ENCODE data around the gene ADAMTS5. TPM values are rescaled to one million over a fixed set of nuclear protein-coding genes. Genes with fewer than 3 reads are reported as not detected.

Gene ADAMTS5
- total RNA-seq, 1 experiment from 2014 or later = 0.05 TPM

- no peak overlapping the region for H3K4me3 ChIP-seq (ENCODE audit: low read depth in 2 of 2, low read length in 2 of 2)
- POLR2A ChIA-PET = no interaction called here
- CTCF ChIA-PET = no interaction called here
- H3K27ac ChIP-seq (ENCODE audit: low read length) = no peak overlapping the region
- no peaks in the 10 kb centered on the region for H3K27me3 ChIP-seq (ENCODE audit: control insufficient read depth, insufficient read depth, low read length)
- DNase-seq (ENCODE audit: low read depth, low spot score) = no peak
- ATAC-seq = no peak
- intact Hi-C loops (cut with micrococcal nuclease; ENCODE audit: unreplicated experiment) = no loop called here
- H3K9me3 ChIP-seq (ENCODE audit: control insufficient read depth, insufficient read depth, low read depth, low read length) = no peaks in the 10 kb centered on the region
- H3K4me1 ChIP-seq (ENCODE audit: control insufficient read depth, insufficient read depth, low read length) = no peaks in the 10 kb centered on the region
- BruUV-seq (replicated peaks) = no TSS peak
- in situ Hi-C loops (cut with HindIII; ENCODE audit: low pct_unique_long_range_greater_than_20kb, low sequenced_read_pairs) = no loop called here
- no peak for TF ChIP-seq POLR2AphosphoS5 (IDR thresholded peaks at IDR 0.05; ENCODE audit: low read depth, low read length)
- no peak for TF ChIP-seq CTCF (IDR thresholded peaks at IDR 0.05)
- no peak for TF ChIP-seq SIN3A (IDR thresholded peaks at IDR 0.05; ENCODE audit: borderline replicate concordance, insufficient read depth, low read depth, low read length)
- TF ChIP-seq, protein P1, sequence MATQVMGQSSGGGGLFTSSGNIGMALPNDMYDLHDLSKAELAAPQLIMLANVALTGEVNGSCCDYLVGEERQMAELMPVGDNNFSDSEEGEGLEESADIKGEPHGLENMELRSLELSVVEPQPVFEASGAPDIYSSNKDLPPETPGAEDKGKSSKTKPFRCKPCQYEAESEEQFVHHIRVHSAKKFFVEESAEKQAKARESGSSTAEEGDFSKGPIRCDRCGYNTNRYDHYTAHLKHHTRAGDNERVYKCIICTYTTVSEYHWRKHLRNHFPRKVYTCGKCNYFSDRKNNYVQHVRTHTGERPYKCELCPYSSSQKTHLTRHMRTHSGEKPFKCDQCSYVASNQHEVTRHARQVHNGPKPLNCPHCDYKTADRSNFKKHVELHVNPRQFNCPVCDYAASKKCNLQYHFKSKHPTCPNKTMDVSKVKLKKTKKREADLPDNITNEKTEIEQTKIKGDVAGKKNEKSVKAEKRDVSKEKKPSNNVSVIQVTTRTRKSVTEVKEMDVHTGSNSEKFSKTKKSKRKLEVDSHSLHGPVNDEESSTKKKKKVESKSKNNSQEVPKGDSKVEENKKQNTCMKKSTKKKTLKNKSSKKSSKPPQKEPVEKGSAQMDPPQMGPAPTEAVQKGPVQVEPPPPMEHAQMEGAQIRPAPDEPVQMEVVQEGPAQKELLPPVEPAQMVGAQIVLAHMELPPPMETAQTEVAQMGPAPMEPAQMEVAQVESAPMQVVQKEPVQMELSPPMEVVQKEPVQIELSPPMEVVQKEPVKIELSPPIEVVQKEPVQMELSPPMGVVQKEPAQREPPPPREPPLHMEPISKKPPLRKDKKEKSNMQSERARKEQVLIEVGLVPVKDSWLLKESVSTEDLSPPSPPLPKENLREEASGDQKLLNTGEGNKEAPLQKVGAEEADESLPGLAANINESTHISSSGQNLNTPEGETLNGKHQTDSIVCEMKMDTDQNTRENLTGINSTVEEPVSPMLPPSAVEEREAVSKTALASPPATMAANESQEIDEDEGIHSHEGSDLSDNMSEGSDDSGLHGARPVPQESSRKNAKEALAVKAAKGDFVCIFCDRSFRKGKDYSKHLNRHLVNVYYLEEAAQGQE (IDR thresholded peaks at IDR 0.05; ENCODE audit: insufficient read depth in 1 of 2, low read depth in 2 of 2, low read length in 1 of 2) = no peak
- no peak for TF ChIP-seq TCF7L2 (IDR thresholded peaks at IDR 0.05; ENCODE audit: low read depth, low read length)
- H3K36me3 ChIP-seq (ENCODE audit: control insufficient read depth, insufficient read depth, low read length) = no peaks in the 10 kb centered on the region
Measured at GRCh38 chr21:26884436-26884835, 82.5 kb downstream of the ADAMTS5 start.

- Histone ChIP-seq H3K4me3 (ENCODE audit: low read depth in 2 of 2, low read length in 2 of 2) (no peak overlapping the region), H3K9me3 (ENCODE audit: control insufficient read depth, insufficient read depth, low read depth, low read length) (no peaks in the 10 kb centered on the region), H3K27ac (ENCODE audit: low read length) (no peak overlapping the region), H3K36me3 (ENCODE audit: control insufficient read depth, insufficient read depth, low read length) (no peaks in the 10 kb centered on the region), H3K4me1 (ENCODE audit: control insufficient read depth, insufficient read depth, low read length) (no peaks in the 10 kb centered on the region), H3K27me3 (ENCODE audit: control insufficient read depth, insufficient read depth, low read length) (no peaks in the 10 kb centered on the region)
- in situ Hi-C loops (cut with HindIII; ENCODE audit: low pct_unique_long_range_greater_than_20kb, low sequenced_read_pairs) (no loop called here), intact Hi-C loops (cut with micrococcal nuclease; ENCODE audit: unreplicated experiment) (no loop called here)
- CTCF ChIA-PET = no interaction called here
- POLR2A ChIA-PET = no interaction called here
- BruUV-seq (replicated peaks) = no TSS peak
- ATAC-seq (no peak), DNase-seq (ENCODE audit: low read depth, low spot score) (no peak)
- TF ChIP-seq POLR2AphosphoS5 (IDR thresholded peaks at IDR 0.05; ENCODE audit: low read depth, low read length) (no peak), CTCF (IDR thresholded peaks at IDR 0.05) (no peak)
Measured at GRCh38 chr21:26883768-26884167, 83.1 kb downstream of the ADAMTS5 start.
